Measurements from ENCODE around the gene DCAF8. TPM values are rescaled to one million over a fixed set of nuclear protein-coding genes. Genes with fewer than 3 reads are reported as not detected.

DCAF8 gene
- total RNA-seq, 1 experiment from 2014 or later, result 98.1 TPM

- Histone ChIP-seq H3K27me3 (ENCODE audit: insufficient read depth, low read length) (no peaks in the 10 kb centered on the region), H3K9me2 (ENCODE audit: insufficient read depth) (no peaks in the 10 kb centered on the region), H3K9me3 (ENCODE audit: control insufficient read depth in 1 of 2, insufficient read depth in 1 of 2, low read depth in 1 of 2, low read length in 2 of 2) (no peaks in the 10 kb centered on the region), H3K9ac (ENCODE audit: low read length) (no peak overlapping the region), H3K4me2 (ENCODE audit: low read length) (no peak overlapping the region), H3K36me3 (ENCODE audit: control insufficient read depth in 1 of 2, insufficient read depth in 2 of 2, low read length in 2 of 2) (peaks cover 42 to 48% of the 10 kb centered on the region in 2 experiments; a peak in 3 of 4 replicates), H2AFZ (ENCODE audit: low read depth, low read length, poor library complexity, severe bottlenecking) (no peak overlapping the region), H3K27ac (ENCODE audit: low read depth, low read length) (no peak overlapping the region), H3K79me2 (ENCODE audit: insufficient read depth, low read length) (no peaks in the 10 kb centered on the region), H3K4me1 (ENCODE audit: control insufficient read depth in 1 of 2, insufficient read depth in 2 of 2, low read length in 2 of 2) (no peaks in the 10 kb centered on the region), H4K20me1 (ENCODE audit: insufficient read depth) (no peaks in the 10 kb centered on the region), H3K4me3 (replicated peaks in 1 of 2; ENCODE audit: low read depth in 1 of 2, low read length in 2 of 2) (no peak overlapping the region)
- no TSS peak for BruUV-seq (replicated peaks)
- intact Hi-C loops (cut with micrococcal nuclease), result no loop called here
- DNase-seq (ENCODE audit: low read depth, low spot score) (no peak), ATAC-seq (no peak)
- ChIA-PET CTCF (interaction anchor here (1.1 to 1.2 kb wide), 2 partner anchors 19 to 40 kb away, joined by 4 to 6 read pairs; no protein-coding TSS in a partner anchor), POLR2A (no interaction called here), RAD21 (ENCODE audit: low non-redundant PET in 1 of 2, low total read pairs in 2 of 2, uncharacterized antibody in 2 of 2, unreplicated experiment in 2 of 2) (no interaction called here)
- TF ChIP-seq ZFX (IDR thresholded peaks at IDR 0.05), result no peak
- TF ChIP-seq TCF7L2 (IDR thresholded peaks at IDR 0.05; ENCODE audit: borderline replicate concordance, extremely low read depth, insufficient read depth, insufficient read length), result no peak
- no peak for TF ChIP-seq CTCF (IDR thresholded peaks at IDR 0.05 in 2 of 3, conservative IDR thresholded peaks at IDR 0.05 in 1 of 3; ENCODE audit: borderline replicate concordance in 1 of 3, insufficient read depth in 1 of 3, low read depth in 2 of 3, low read length in 2 of 3)
Observed at GRCh38 chr1:160232911-160233310, 29.4 kb downstream of the DCAF8 start.

- TF ChIP-seq JUND (IDR thresholded peaks at IDR 0.05) (no peak), RAD21 (IDR thresholded peaks at IDR 0.05; ENCODE audit: low read depth) (no peak), REST (IDR thresholded peaks at IDR 0.05; ENCODE audit: low read depth) (no peak), SP1 (IDR thresholded peaks at IDR 0.05; ENCODE audit: low read depth) (no peak), ATF3 (IDR thresholded peaks at IDR 0.05) (no peak)
- ATAC-seq (no peak), DNase-seq (ENCODE audit: low read depth, low spot score) (no peak)
- H3K27ac ChIP-seq (ENCODE audit: low read depth, low read length), result no peak overlapping the region
- H3K36me3 ChIP-seq (ENCODE audit: control insufficient read depth in 1 of 2, insufficient read depth in 2 of 2, low read length in 2 of 2), result peaks cover 45 to 56% of the 10 kb centered on the region in 2 experiments; a peak in 3 of 4 replicates
- ChIA-PET RAD21 (ENCODE audit: low non-redundant PET in 1 of 2, low total read pairs in 2 of 2, uncharacterized antibody in 2 of 2, unreplicated experiment in 2 of 2) (no interaction called here), CTCF (interaction anchor here (0.9 kb wide), 1 partner anchor 16 kb away, joined by 3 read pairs; no protein-coding TSS in a partner anchor), POLR2A (interaction anchor here (0.9 kb wide), 1 partner anchor 33 kb away, joined by 3 read pairs; no protein-coding TSS in a partner anchor)
- no peaks in the 10 kb centered on the region for H3K9me2 ChIP-seq (ENCODE audit: insufficient read depth)
- no peak overlapping the region for H3K4me2 ChIP-seq (ENCODE audit: low read length)
- H3K79me2 ChIP-seq (ENCODE audit: insufficient read depth, low read length), result no peaks in the 10 kb centered on the region
- intact Hi-C loops (cut with micrococcal nuclease), result no loop called here
- no peak overlapping the region for H3K9ac ChIP-seq (ENCODE audit: low read length)
- H3K9me3 ChIP-seq (ENCODE audit: control insufficient read depth in 1 of 2, insufficient read depth in 1 of 2, low read depth in 1 of 2, low read length in 2 of 2), result no peaks in the 10 kb centered on the region
- no peaks in the 10 kb centered on the region for H4K20me1 ChIP-seq (ENCODE audit: insufficient read depth)
- H3K4me3 ChIP-seq (replicated peaks in 1 of 2; ENCODE audit: low read depth in 1 of 2, low read length in 2 of 2), result no peak overlapping the region
- H3K4me1 ChIP-seq (ENCODE audit: control insufficient read depth in 1 of 2, insufficient read depth in 2 of 2, low read length in 2 of 2), result no peaks in the 10 kb centered on the region
- no TSS peak for BruUV-seq (replicated peaks)
- H3K27me3 ChIP-seq (ENCODE audit: insufficient read depth, low read length), result no peaks in the 10 kb centered on the region
- no peak overlapping the region for H2AFZ ChIP-seq (ENCODE audit: low read depth, low read length, poor library complexity, severe bottlenecking)
Observed at GRCh38 chr1:160228431-160228830, 33.9 kb downstream of the DCAF8 start.
